Common myeloid progenitor, CD34-positive (primary cell): ENCODE data around the gene ASPG.
A peak's percentile ranks its signal among the peaks of the same experiment; 100 is the strongest.

Experiments
- CTCF ChIA-PET: fragments of 350-600 bp; sonication (Branson Sonifier 250); formaldehyde crosslinking; loops from one replicate; lab custom pipeline; 2021; ENCODE audit warnings: antibody characterized with exemption; lab: Charles Lee
- POLR2A ChIA-PET: fragments of 350-600 bp; sonication (Branson Sonifier 250); formaldehyde crosslinking; loops from one replicate; lab custom pipeline; 2021; ENCODE audit warnings: antibody characterized with exemption; lab: Charles Lee
- DNase-seq, 3 donors: peaks; one replicate each; pipeline versions ENCODE4 v3.0.0 to v3.0.0-alpha.2; 2013
- H3K27ac ChIP-seq, 2 experiments: 1 replicate in 1 of 2; 2 replicates in 1 of 2; pipeline ENCODE4 v1.7.0; 2013; ENCODE audit warnings: inconsistent platforms in 2 of 2, low read length in 2 of 2, mild to moderate bottlenecking in 2 of 2, low read depth in 1 of 2, moderate library complexity in 1 of 2; ENCODE audit not compliant: severe bottlenecking in 2 of 2, insufficient read depth in 1 of 2, poor library complexity in 1 of 2
- H3K27me3 ChIP-seq, 5 experiments: replicated peaks in 2 of 5; 1 replicate in 3 of 5; 2 replicates in 2 of 5; pipeline versions ENCODE4 v1.6.1 to v1.7.0; 2013; ENCODE audit warnings: low read length in 4 of 5, mild to moderate bottlenecking in 2 of 5, moderate library complexity in 2 of 5, inconsistent platforms in 1 of 5; ENCODE audit not compliant: insufficient read depth in 5 of 5, control insufficient read depth in 4 of 5
- H3K36me3 ChIP-seq, 4 experiments: 1 replicate in 2 of 4; 2 replicates in 2 of 4; pipeline versions ENCODE4 v1.6.1 to v1.7.0; 2013; ENCODE audit warnings: low read length in 3 of 4, control low read depth in 1 of 4, mild to moderate bottlenecking in 1 of 4; ENCODE audit not compliant: control insufficient read depth in 4 of 4, insufficient read depth in 4 of 4
- H3K4me1 ChIP-seq, 4 experiments: 1 replicate in 3 of 4; 2 replicates in 1 of 4; pipeline versions ENCODE4 v1.6.1 to v1.7.1; 2013; ENCODE audit warnings: low read length in 3 of 4, mild to moderate bottlenecking in 3 of 4, control low read depth in 1 of 4, inconsistent platforms in 1 of 4, moderate library complexity in 1 of 4; ENCODE audit not compliant: control insufficient read depth in 4 of 4, insufficient read depth in 4 of 4; ENCODE audit errors: control extremely low read depth in 1 of 4
- H3K4me3 ChIP-seq, 7 experiments: 1 replicate in 4 of 7; 2 replicates in 3 of 7; pipeline versions ENCODE4 v1.5.1 to v1.7.0; 2013; ENCODE audit warnings: mild to moderate bottlenecking in 7 of 7, low read length in 6 of 7, moderate library complexity in 6 of 7, inconsistent platforms in 2 of 7, low read depth in 2 of 7, control low read depth in 1 of 7; ENCODE audit not compliant: insufficient read depth in 4 of 7, control insufficient read depth in 1 of 7; ENCODE audit errors: extremely low read depth in 1 of 7
- H3K9me3 ChIP-seq, 5 experiments: 1 replicate in 4 of 5; 2 replicates in 1 of 5; pipeline versions ENCODE4 v1.6.1 to v1.7.1; 2013; ENCODE audit warnings: low read length in 4 of 5, mild to moderate bottlenecking in 2 of 5, inconsistent platforms in 1 of 5, low read depth in 1 of 5, moderate library complexity in 1 of 5; ENCODE audit not compliant: control insufficient read depth in 4 of 5, insufficient read depth in 2 of 5; ENCODE audit errors: control extremely low read depth in 1 of 5
- WGBS: methylation state at CpG from one replicate; pipeline ENCODE4 v1.1.5; 2013; ENCODE audit not compliant: insufficient coverage; 5-methylcytosine and 5-hydroxymethylcytosine counted together

ASPG gene

DNA sequence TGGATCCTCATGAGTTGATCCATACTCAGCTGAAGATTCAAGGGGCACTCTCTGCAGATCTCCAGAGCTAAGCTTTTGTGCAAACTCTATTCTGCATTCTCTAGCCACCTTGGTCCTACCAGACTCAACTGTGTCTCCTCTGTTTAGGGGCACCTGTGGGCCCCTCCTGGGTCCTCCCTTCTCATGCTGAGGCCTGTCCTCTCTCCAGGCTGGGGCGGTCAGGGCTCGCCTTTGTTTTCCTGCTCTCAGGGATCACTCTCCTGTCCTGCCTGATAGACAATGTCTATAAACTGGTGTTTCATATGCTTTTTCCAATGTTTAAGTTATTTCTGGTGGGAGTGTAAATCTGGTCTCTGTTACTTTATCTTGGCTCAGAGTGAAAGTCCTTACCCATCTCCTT is 41.3 kb downstream of the ASPG start:
- no peak overlapping the region for H3K4me3 ChIP-seq
- POLR2A ChIA-PET = no interaction called here
- no peak overlapping the region for H3K27ac ChIP-seq
- CTCF ChIA-PET = interaction anchor here (1.3 kb wide), 1 partner anchor 13 kb away, joined by 3 read pairs; no protein-coding TSS in a partner anchor
- no peaks in the 10 kb centered on the region for H3K4me1 ChIP-seq
- DNase-seq = no peak
- H3K9me3 ChIP-seq = peaks cover 0 to 34% (median 10%) of the 10 kb centered on the region in 5 experiments
- no peaks in the 10 kb centered on the region for H3K36me3 ChIP-seq
- H3K27me3 ChIP-seq = peaks cover 0 to 19% (median 8%) of the 10 kb centered on the region in 5 experiments
- WGBS = no CpG with 5 or more reads among the region's 2 CpGs

DNA sequence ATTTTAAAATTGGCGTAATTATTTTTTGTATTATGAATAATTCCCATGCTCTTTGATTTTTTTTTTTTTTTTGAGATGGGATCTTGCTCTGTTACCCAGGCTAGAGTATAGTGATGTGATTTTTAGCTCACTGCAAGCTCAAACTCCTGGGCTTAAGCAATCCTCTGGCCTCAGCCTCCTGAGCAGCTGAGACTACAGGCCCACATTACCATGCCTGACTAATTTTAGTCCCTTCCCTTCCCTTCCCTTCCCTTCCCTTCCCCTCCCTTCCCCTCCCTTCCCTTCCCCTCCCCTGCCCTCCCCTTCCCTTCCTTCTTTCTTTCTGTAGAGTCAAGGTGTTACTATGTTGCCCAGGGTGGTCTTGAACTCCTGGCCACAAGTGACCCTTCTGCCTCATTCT is 43.5 kb downstream of the ASPG start:
- 100% methylated on average over 1 of the region's 1 CpG for WGBS
- no peak overlapping the region for H3K27ac ChIP-seq
- H3K36me3 ChIP-seq = no peaks in the 10 kb centered on the region
- CTCF ChIA-PET = interaction anchor here (0.6 to 4.0 kb wide), 6 partner anchors 51 to 1137 kb away, joined by 3 to 16 read pairs (median 4); no protein-coding TSS in a partner anchor
- POLR2A ChIA-PET = interaction anchor here (0.6 to 0.7 kb wide), 2 partner anchors 33 to 61 kb away, joined by 3 to 4 read pairs; no protein-coding TSS in a partner anchor
- DNase-seq = no peak
- no peaks in the 10 kb centered on the region for H3K4me1 ChIP-seq
- H3K9me3 ChIP-seq = peaks cover 0 to 25% (median 10%) of the 10 kb centered on the region in 5 experiments
- H3K4me3 ChIP-seq = no peak overlapping the region
- peaks cover 0 to 31% (median 11%) of the 10 kb centered on the region in 5 experiments for H3K27me3 ChIP-seq

DNA sequence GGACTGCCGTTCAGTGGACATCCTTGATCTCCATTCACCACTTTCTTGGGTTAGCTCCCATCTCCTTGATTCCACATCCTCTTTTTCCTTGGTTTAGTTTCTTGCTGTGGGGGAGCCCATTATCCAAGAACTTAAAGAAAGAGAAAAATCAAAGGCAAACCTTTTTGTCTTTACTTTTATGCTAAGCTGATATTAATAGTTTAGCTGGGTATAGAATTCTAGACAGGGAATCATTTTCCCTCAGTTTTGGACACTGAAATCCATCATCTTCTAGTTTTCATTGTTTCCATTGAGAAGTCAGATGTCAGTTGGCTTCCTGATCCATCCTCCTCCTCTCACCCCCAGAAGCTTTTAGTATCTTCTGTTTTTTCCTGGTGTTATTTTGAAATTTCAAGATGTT is 44.1 kb downstream of the ASPG start:
- DNase-seq = no peak
- ChIA-PET POLR2A (interaction anchor here (0.7 kb wide), 1 partner anchor 60 kb away, joined by 4 read pairs; no protein-coding TSS in a partner anchor), CTCF (interaction anchor here (0.6 to 4.0 kb wide), 9 partner anchors 9 to 1137 kb away, joined by 3 to 16 read pairs (median 3); no protein-coding TSS in a partner anchor)
- Histone ChIP-seq H3K4me3 (no peak overlapping the region), H3K27me3 (peaks cover 0 to 36% (median 13%) of the 10 kb centered on the region in 5 experiments), H3K36me3 (no peaks in the 10 kb centered on the region), H3K4me1 (no peaks in the 10 kb centered on the region), H3K9me3 (peaks cover 0 to 20% (median 9%) of the 10 kb centered on the region in 5 experiments), H3K27ac (no peak overlapping the region)
- WGBS = 100% methylated on average over 1 of the region's 1 CpG

DNA sequence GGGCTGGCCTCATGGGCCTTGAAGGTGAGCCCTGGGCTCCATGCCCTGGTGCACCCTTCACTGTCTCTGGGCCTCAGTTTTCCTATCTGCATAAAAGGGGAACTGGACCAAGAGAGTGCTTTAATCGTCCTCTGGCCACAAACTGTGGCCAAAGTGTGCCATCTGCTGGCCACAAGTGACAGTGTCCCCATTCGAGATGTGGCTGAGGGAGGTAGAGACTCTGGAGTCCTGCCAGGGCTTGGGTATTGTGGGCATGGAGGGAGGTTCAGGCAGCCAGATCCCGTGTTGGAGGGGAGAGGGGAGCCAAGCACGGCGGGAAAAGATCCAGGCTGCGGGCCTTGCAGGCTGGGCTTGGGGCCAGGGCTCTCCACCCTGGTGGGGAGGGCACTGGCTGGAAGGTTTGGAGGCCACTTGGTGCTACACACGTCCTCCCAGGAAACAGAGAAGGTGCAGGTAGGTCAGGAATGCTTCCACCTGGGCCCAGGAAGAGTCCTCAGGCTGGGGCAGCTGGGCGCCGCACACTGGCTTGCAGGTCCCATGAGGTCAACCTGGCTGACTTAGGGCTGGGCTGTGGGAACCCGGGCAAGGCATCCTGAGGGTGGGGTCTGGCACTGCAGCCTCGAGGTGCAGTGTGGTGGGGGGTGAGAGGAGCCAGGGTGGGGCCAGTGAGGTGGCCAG is 45.6 kb downstream of the ASPG start:
- H3K4me3 ChIP-seq = no peak overlapping the region
- H3K36me3 ChIP-seq = no peaks in the 10 kb centered on the region
- peaks cover 0 to 16% (median 3%) of the 10 kb centered on the region in 5 experiments for H3K9me3 ChIP-seq
- ChIA-PET CTCF (interaction anchor here (1.0 to 4.0 kb wide), 4 partner anchors 11 to 435 kb away, joined by 4 to 16 read pairs (median 5); no protein-coding TSS in a partner anchor), POLR2A (no interaction called here)
- H3K27me3 ChIP-seq = peaks cover 0 to 51% (median 23%) of the 10 kb centered on the region in 5 experiments
- DNase-seq = peak; percentile 47 to 69 (median 56)
- no peak overlapping the region for H3K27ac ChIP-seq
- H3K4me1 ChIP-seq = peaks cover 0 to 12% (median 7%) of the 10 kb centered on the region in 4 experiments
- 34% methylated on average over 11 of the region's 11 CpGs for WGBS

DNA sequence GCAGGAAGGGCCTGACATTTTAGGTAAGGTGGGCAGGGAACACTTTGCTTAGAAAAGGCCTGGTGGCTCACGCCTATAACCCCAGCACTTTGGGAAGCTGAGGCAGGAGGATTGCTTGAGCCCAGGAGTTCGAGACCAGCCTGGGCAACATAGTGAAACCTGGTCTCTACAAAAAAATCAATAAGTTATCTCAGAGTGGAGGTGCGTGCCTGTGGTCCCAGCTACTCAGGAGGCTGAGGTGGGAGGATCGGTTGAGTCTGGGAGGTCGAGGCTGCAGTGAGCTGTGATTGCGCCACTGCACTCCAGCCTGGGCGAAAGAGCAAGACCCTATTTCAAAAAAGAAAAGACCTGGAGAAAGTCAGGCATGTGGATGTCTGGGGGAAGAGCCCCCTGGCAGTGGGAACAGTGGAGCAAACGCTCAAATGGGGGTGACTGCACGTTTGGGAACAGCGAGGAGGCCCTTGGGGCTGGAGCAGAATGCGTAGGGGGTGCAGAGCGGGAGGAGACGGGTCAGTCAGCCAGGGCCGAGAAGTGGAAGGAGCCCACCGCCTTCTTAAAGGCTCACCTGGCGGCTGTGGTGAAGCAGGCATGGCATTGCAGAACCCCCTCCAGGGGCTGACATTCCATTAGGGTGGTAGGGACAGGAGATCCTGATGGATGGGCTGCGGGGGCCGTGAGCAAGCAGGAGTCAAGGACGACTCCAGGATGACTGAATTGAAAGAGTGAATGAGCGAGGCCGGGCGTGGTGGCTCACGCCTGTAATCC is 46.6 kb downstream of the ASPG start:
- H3K9me3 ChIP-seq = peaks cover 0 to 14% (median 3%) of the 10 kb centered on the region in 5 experiments
- DNase-seq = no peak
- WGBS = 80% methylated on average over 23 of the region's 23 CpGs
- no peaks in the 10 kb centered on the region for H3K36me3 ChIP-seq
- no peak overlapping the region for H3K27ac ChIP-seq
- POLR2A ChIA-PET = no interaction called here
- H3K27me3 ChIP-seq = peaks cover 0 to 55% (median 24%) of the 10 kb centered on the region in 5 experiments
- peaks cover 0 to 21% (median 14%) of the 10 kb centered on the region in 4 experiments for H3K4me1 ChIP-seq
- H3K4me3 ChIP-seq = no peak overlapping the region
- CTCF ChIA-PET = interaction anchor here (0.6 to 4.0 kb wide), 4 partner anchors 12 to 433 kb away, joined by 3 to 16 read pairs (median 5); no protein-coding TSS in a partner anchor

DNA sequence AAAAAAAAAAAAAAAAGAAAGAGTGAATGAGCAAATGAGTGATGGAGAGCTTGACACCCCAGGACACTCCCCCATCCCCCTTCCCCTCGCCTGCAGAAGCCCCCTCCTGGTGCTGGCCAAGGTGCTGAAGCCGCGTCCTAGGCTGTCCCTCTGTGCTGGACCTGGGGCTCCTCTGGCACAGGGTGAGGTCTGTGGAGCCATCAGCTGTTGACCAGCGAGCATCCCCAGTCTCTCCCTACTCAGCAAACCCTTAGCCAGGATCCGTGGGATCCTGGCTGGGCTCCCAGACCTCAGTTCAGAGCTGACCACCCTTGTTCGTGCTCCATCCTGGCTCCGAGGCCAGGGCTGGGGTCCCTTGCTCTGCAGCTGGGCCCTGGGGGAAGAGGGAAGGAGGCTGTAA is 47.5 kb downstream of the ASPG start:
- DNase-seq = peak in 1 of 3 donors; percentile 28
- ChIA-PET POLR2A (no interaction called here), CTCF (interaction anchor here (0.6 to 1.2 kb wide), 2 partner anchors 387 to 433 kb away, joined by 3 read pairs; no protein-coding TSS in a partner anchor)
- peaks cover 0 to 29% (median 22%) of the 10 kb centered on the region in 4 experiments for H3K4me1 ChIP-seq
- no peak overlapping the region for H3K27ac ChIP-seq
- peaks cover 0 to 64% (median 24%) of the 10 kb centered on the region in 5 experiments for H3K27me3 ChIP-seq
- no peak overlapping the region for H3K4me3 ChIP-seq
- peaks cover 0 to 14% (median 3%) of the 10 kb centered on the region in 5 experiments for H3K9me3 ChIP-seq
- no peaks in the 10 kb centered on the region for H3K36me3 ChIP-seq
- 34% methylated on average over 6 of the region's 7 CpGs for WGBS
